Stimulated activated CD4-positive, alpha-beta T cell treated with anti-CD3 and anti-CD28 coated beads, Interleukin-15, amount 100 ng/mL, for 48 hours (primary cell): ENCODE measurements around the gene STXBP5L.
"Not testable (repeated sequence)": the region's sequence is repeated elsewhere in the genome, so short reads cannot be mapped to it uniquely, and the experiment has no call there.

Experiments used
- DNase-seq, 2 donors: peaks; one replicate each; pipeline ENCODE4 v3.0.0-alpha.2; 2020; ENCODE audit warnings: low read depth in 2 of 2

STXBP5L gene

GRCh38 chr3:121230194-121230593, 322.2 kb downstream of the STXBP5L start:
- DNase-seq = not testable (repeated sequence)

DNA sequence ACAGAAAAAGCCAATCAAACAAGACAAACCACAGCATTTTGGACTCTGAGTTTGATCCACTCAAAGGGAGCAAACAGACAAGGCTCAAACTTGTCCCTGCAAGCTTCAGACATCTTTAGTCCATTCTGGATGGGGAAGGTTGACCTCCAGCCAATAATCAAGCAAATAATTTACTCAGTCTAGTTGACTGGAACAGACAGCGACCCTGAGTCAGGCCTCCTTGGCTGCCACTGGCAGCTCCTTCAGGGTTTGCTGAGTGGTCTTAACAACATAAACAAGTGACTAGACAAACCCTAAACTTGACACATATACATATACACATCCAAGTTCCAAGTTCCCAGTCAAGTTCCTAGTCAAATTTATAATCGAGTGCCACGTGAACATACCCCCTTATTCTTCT, 323.9 kb downstream of the STXBP5L start:
- no peak for DNase-seq

GRCh38 chr3:121232309-121233225, 324.6 kb downstream of the STXBP5L start:
- no peak for DNase-seq

DNA sequence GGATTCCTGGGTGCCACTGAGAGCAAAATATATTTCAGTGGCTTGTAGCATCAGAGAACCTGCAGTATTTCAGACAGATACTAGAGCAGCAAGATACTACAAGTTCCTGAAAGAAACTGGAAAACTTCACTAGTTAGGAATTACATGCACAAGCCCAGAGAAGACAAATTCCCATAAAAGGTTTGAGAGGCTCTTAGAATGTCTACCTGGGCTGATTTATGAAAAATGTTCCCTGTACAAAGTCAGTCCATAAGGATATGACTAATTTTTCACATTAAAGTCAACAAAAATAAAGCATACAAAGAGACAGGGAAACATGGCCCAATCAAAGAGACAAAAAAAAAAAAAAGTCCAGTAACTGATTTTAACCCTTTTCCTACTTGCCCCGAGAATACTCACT, 335.2 kb downstream of the STXBP5L start:
- no peak for DNase-seq

DNA sequence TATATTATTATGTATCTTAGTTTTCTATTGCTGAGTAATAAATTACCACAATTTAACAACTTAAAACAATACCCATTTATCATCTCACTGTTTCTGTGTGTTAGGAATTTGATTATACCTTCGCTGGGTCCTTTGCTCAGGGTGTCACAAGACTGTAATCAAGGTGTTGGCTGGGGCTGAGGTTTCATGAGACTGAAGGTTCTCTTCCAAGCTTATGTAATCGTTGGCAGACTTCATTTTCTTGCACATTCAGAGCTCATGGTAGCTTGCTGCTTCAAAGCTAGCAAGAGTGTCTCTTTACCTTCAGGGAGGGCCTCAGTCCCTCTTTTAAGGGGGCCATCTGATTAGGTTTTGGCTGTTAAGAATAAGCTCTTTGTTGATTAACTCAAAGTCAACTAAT, 344.7 kb downstream of the STXBP5L start:
- no peak for DNase-seq

DNA sequence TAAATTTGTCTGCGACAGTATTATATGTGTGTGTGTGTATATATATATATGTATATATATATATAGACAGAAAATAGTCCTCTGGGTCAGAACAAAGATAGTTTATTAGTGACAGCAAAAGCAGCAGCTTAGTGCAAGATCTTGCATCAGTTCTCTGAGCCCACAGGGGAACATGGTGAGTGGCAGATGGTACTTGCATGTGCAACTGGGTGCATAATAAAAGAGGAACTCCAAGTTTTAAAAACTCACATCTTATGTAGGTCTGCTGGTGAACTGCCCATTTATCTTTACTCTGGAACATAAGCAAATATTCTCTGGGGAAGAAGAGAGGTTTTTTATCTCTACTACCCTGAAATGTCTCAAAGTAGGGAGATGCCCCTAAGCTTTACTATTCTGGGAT, 361.4 kb downstream of the STXBP5L start:
- no peak for DNase-seq

DNA sequence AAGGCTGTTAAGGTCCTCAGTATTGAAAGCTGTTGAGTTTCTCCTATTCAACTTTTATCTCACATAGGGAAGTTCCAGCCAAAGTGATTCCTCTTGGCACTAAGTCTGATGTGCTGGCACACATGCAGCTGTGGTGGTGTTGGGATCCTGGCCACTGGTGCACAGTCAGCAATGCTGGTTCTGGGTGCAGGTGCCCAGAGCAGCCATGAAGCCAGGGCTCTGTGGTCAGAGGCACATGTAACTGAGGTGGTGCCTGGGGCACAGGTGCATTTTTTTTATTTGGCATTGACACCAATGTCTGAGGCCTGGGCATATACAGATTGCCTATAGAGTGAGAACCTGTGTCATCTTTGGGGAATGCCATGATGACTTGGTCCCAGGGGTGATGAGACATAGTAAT, 366.4 kb downstream of the STXBP5L start:
- DNase-seq = no peak

GRCh38 chr3:121295452-121295851, 387.4 kb downstream of the STXBP5L start:
- no peak for DNase-seq

DNA sequence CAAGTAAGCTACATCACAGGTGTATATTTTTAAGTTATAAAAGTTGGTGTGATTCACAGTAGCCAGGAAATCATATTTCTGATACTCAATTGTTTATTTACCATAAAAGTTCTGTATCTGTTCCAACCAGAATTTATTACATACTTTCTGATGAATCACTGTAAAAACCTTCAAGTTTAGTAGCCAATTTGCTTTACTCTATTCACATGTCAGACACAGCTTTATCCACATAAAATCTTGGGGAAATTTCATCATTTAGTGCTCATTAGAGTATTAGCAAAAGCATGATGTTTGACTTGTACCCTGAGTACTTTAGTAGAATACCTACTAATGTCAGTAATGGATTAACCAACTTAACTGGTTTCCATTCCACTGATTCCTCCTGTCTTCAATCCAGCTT, 388.0 kb downstream of the STXBP5L start:
- no peak for DNase-seq

DNA sequence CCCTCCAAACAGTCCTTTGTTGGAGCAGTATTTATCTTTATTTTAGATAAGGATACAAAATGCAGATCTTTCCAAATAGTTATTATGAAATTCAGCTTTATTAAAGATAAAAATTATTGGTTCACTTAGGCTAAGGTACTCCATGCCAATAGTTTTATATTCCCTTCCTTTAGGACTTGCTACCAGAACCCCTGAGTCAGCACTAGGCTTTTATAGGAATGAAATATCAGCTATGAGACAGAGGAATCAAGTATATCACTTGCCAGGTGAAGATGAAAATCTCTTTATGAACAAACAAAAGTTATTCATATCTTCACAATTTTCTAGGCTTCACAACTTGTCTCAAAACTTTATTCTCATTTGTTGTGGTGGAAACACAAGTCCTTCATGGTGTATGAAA, 416.3 kb downstream of the STXBP5L start:
- no peak for DNase-seq

- no peak for DNase-seq
Observed at GRCh38 chr3:121330118-121330517, 422.1 kb downstream of the STXBP5L start.

GRCh38 chr3:121330634-121331033, 422.6 kb downstream of the STXBP5L start:
- no peak for DNase-seq

DNA sequence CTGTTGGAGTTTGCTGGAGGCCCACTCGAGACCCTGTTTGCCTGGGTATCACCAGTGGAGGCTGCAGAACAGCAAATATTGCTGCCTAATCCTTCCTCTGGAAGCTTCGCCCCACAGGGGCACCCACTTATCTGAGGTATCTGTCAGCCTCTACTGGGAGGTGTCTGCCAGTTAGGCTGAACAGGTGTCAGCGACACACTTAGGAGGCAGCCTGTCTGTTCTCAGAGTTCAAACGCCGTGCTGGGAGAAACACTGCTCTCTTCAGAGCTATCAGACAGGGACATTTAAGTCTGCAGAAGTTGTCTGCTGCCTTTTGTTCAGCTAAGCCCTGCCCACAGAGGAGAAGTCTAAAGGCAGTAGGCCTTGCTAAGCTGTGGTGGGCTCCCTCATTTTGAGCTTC, 448.0 kb downstream of the STXBP5L start:
- not testable (repeated sequence) for DNase-seq

DNA sequence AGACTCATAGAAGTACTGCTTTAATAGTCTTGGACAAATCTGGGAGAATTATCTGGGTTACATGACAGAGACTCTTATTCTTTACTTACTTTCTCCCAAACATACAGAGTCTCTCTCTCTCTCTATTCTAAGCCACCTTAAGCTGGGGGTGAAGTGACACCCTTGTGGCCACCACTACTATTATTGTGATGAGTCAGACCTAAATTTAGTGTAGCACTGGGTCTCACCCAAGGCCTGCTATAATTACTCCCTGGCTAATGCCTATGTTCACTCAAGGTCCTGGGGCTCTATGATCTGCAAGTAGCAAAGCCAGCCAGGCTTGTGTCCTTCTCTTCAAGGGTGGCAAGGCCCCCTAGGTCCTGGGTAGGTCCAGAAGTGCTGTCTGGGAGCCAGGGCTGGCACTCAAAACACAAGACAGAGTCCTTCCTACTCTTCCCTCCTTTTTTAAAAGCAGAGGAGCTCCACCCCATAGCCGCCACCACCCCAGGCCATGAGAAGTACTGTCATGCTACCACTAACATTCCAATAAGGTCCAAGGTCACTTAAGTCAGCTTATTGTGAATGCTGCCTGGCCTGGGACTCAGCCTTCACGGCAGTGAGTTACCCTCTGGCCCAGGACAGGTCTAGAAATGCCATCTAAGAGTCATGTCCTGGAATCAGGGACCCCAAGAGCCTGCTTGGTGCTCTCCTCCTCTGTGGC, 454.2 kb downstream of the STXBP5L start:
- DNase-seq = no peak

DNA sequence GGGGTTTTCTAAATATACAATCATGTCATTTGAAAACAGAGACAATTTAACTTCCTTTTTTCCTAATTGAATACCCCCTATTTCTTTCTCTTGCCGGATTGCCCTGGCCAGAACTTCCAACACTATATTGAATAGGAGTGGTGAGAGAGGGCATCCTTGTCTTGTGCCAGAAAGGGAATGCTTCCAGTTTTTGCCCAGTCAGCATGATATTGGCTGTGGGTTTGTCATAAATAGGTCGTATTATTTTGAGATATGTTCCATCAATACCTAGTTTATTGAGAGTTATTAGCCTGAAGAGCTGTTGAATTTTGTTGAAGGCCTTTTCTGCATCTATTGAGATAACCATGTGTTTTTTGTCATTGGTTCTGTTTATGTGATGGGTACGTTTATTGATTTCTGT, 480.3 kb downstream of the STXBP5L start:
- not testable (repeated sequence) for DNase-seq

DNA sequence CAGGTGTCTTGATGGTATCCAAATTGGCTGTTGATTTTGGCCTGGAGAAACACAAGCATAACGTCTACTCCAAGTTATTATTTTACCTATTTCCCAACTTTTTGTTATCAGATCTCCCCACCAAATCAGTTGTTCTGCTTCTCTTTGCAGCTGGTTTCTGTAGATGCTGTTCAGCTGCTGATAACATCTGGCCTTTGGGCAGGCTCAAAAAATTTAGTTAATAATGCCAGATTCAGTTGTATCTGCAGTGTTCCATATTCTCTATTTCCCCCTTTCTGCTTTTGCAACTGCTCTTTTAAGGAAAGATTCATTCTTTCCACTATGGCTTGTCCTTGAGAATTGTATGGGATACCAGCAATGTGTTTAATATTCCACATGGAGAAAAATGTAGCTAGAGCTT, 488.0 kb downstream of the STXBP5L start:
- not testable (repeated sequence) for DNase-seq

GRCh38 chr3:121398051-121398450, 490.0 kb downstream of the STXBP5L start:
- DNase-seq = not testable (repeated sequence)

DNA sequence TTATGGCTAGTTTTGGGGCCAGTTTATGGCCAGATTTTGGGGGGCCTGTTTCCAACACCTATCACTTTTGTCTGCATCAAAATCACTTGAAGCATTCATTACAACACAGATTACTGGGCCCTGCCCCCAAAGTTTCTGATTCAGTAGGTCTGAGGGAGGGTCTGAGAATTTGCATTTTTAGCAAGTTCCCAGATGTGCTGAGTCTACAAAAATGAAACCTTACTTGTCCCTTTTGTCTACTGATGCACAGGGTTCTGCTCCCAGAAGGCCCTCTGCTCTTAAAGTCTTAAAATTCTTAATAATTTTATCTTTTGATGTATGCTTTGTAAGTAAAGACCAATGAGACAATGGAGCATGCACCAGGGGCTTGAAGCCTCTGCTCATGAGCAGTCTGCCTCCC, 491.8 kb downstream of the STXBP5L start:
- DNase-seq = no peak

DNA sequence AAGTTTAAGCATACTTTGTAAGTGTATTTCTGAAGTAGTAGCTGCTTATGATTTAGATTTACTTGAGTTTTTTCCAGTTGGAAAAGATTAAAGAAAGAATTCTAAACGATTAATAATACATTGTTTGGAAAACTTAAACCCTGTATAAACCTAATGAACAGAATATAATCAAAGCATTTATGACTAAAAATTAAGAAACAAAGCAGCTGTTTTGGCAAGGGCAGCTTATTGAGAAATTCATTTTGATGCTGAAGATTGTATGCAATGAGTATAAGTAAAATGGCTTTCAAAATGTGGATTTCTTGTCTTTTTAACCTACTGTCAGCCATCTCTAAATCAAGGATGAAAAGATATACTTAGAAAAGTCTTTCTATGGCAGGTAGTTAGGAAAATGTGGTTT, 497.6 kb downstream of the STXBP5L start:
- no peak for DNase-seq

DNA sequence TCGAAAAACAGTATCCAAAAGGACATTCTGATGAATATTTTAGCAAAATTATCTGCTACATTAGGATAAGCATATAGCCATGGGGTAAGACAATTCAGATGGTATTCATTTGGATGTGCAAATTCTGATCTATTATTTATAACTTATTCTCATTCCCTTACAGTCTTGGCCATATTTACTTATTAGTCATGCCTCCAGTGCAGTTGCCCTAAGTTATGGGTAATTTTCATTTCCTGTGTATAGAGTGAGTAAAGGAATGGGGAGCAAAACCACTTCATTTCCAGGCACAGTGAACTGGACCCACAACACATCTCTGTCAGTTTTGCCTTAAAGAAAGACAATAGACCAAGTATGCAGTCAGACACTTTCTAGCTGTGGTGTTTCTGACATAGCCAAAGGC, 503.5 kb downstream of the STXBP5L start:
- no peak for DNase-seq

- DNase-seq = no peak
Observed at GRCh38 chr3:121414924-121415323, 506.9 kb downstream of the STXBP5L start.

DNA sequence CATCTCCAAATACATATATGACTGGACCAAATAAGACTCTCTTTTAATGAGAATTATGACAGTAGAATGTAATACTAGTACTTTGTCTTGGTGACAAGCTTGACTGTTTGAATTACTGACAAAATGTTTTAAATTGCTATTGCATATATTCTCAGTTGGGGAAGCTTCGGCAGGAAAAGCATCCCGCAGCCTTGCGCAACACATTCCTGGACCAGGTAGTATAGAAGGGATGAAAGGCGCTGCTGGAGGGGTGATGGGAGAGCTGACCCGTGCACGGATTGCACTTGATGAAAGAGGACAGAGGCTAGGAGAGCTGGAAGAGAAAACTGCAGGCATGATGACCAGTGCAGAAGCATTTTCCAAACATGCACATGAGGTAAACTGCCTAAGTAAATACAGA, 510.2 kb downstream of the STXBP5L start:
- no peak for DNase-seq

GRCh38 chr3:121424549-121424948, 516.5 kb downstream of the STXBP5L start:
- no peak for DNase-seq
